HEK293 (cell line): Measurements from ENCODE around the gene CNGB1.
A peak's percentile ranks its signal among the peaks of the same experiment; 100 is the strongest.
"Not testable (repeated sequence)": the region's sequence is repeated elsewhere in the genome, so short reads cannot be mapped to it uniquely, and the experiment has no call there.

Source experiments
- CTCF ChIA-PET: fragments of 350-600 bp; formaldehyde crosslinking; extraction: SDS; loops from one replicate; lab custom pipeline; 2021; ENCODE audit warnings: antibody characterized with exemption; lab: Yijun Ruan, JAX
- POLR2A ChIA-PET: fragments of 300-600 bp; formaldehyde crosslinking; extraction: SDS; loops from one replicate; lab custom pipeline; 2020; ENCODE audit warnings: antibody characterized with exemption, inconsistent platforms; lab: Yijun Ruan, JAX
- H3K27ac ChIP-seq: fragments of 200-500 bp; sonication (Bioruptor generic); 2 replicates; pipeline ENCODE4 v1.5.1; 2014; ENCODE audit warnings: low read depth, low read length, control low read depth, inconsistent platforms; ENCODE audit errors: extremely low read depth
- H3K36me3 ChIP-seq, 2 experiments: fragments of 200-500 bp in 1 of 2; sonication (Bioruptor generic) in 1 of 2; 1 replicate in 1 of 2; 2 replicates in 1 of 2; pipeline ENCODE4 v1.5.1; 2014 to 2017; ENCODE audit warnings: inconsistent platforms in 2 of 2, low read length in 2 of 2; ENCODE audit not compliant: control insufficient read depth in 2 of 2, insufficient read depth in 1 of 2
- H3K4me1 ChIP-seq: fragments of 200-500 bp; sonication (Bioruptor generic); 2 replicates; pipeline ENCODE4 v1.5.1; 2014; ENCODE audit warnings: mild to moderate bottlenecking, low read length, inconsistent platforms; ENCODE audit not compliant: control insufficient read depth, insufficient read depth
- H3K4me3 ChIP-seq: 2 replicates; pipeline ENCODE4 v1.5.1; 2011; ENCODE audit warnings: low read depth, mild to moderate bottlenecking, control low read depth, low read length, moderate library complexity
- H3K9me3 ChIP-seq: fragments of 200-500 bp; sonication (Bioruptor generic); 2 replicates; pipeline ENCODE4 v1.5.1; 2014; ENCODE audit warnings: low read depth, low read length, inconsistent platforms; ENCODE audit not compliant: control insufficient read depth, insufficient read depth
- EGR2 ChIP-seq: fragments of 450-650 bp; formaldehyde crosslinking; IDR thresholded peaks from 2 replicates; pipeline ENCODE4 v1.5.1; 2016; ENCODE audit warnings: low read depth, missing biosample characterization, missing genetic modification characterization
- IKZF3 ChIP-seq: fragments of 450-650 bp; IDR thresholded peaks from 2 replicates; pipeline ENCODE4 v1.5.0; 2018; ENCODE audit warnings: missing biosample characterization, mild to moderate bottlenecking, missing genetic modification characterization, moderate library complexity
- KLF8 ChIP-seq: fragments of 450-650 bp; formaldehyde crosslinking; IDR thresholded peaks from 2 replicates; pipeline ENCODE4 v1.5.1; 2016; ENCODE audit warnings: missing biosample characterization, missing genetic modification characterization
- ZBTB20 ChIP-seq: fragments of 450-650 bp; formaldehyde crosslinking; IDR thresholded peaks from 2 replicates; pipeline ENCODE4 v1.5.1; 2016; ENCODE audit warnings: missing biosample characterization, missing genetic modification characterization
- ZNF138 ChIP-seq: fragments of 450-650 bp; formaldehyde crosslinking; IDR thresholded peaks from 2 replicates; pipeline ENCODE4 v1.5.1; 2016; ENCODE audit warnings: missing biosample characterization, missing genetic modification characterization, borderline replicate concordance
- ZNF202 ChIP-seq: fragments of 450-650 bp; formaldehyde crosslinking; IDR thresholded peaks from 2 replicates; pipeline ENCODE4 v1.5.1; 2016; ENCODE audit warnings: missing biosample characterization, missing genetic modification characterization, borderline replicate concordance
- ZNF223 ChIP-seq: fragments of 450-650 bp; formaldehyde crosslinking; IDR thresholded peaks from 2 replicates; pipeline ENCODE4 v1.5.1; 2016; ENCODE audit warnings: missing biosample characterization, missing genetic modification characterization
- ZNF266 ChIP-seq: fragments of 450-650 bp; formaldehyde crosslinking; IDR thresholded peaks from 2 replicates; pipeline ENCODE4 v1.5.1; 2016; ENCODE audit warnings: missing biosample characterization, missing genetic modification characterization, low read depth
- ZNF292 ChIP-seq: fragments of 450-650 bp; formaldehyde crosslinking; IDR thresholded peaks from 2 replicates; pipeline ENCODE4 v1.5.1; 2016; ENCODE audit warnings: low read depth, missing biosample characterization, missing genetic modification characterization, borderline replicate concordance
- ZNF341 ChIP-seq: fragments of 450-650 bp; formaldehyde crosslinking; IDR thresholded peaks from 2 replicates; pipeline ENCODE4; 2016; ENCODE audit warnings: low read depth, missing biosample characterization, missing genetic modification characterization
- ZNF354C ChIP-seq: fragments of 450-650 bp; formaldehyde crosslinking; IDR thresholded peaks from 2 replicates; pipeline ENCODE4 v1.5.1; 2016; ENCODE audit warnings: missing biosample characterization, missing genetic modification characterization, low read depth, borderline replicate concordance
- ZNF391 ChIP-seq: fragments of 450-650 bp; formaldehyde crosslinking; IDR thresholded peaks from 2 replicates; pipeline ENCODE4 v1.5.1; 2016; ENCODE audit warnings: low read depth, missing biosample characterization, missing genetic modification characterization, borderline replicate concordance
- ZNF394 ChIP-seq: fragments of 450-650 bp; formaldehyde crosslinking; IDR thresholded peaks from 2 replicates; pipeline ENCODE4 v1.5.1; 2016; ENCODE audit warnings: missing biosample characterization, missing genetic modification characterization, mild to moderate bottlenecking, moderate library complexity, borderline replicate concordance
- ZNF404 ChIP-seq: fragments of 450-650 bp; formaldehyde crosslinking; IDR thresholded peaks from 2 replicates; pipeline ENCODE4 v1.5.1; 2017; ENCODE audit warnings: missing biosample characterization, missing genetic modification characterization
- ZNF426 ChIP-seq: fragments of 450-650 bp; formaldehyde crosslinking; IDR thresholded peaks from 2 replicates; pipeline ENCODE4 v1.5.1; 2017; ENCODE audit warnings: missing biosample characterization, missing genetic modification characterization, mild to moderate bottlenecking, inconsistent platforms, moderate library complexity
- ZNF433 ChIP-seq: fragments of 450-650 bp; formaldehyde crosslinking; IDR thresholded peaks from 2 replicates; pipeline ENCODE4 v1.5.1; 2016; ENCODE audit warnings: missing biosample characterization, missing genetic modification characterization, low read depth
- ZNF501 ChIP-seq: fragments of 450-650 bp; formaldehyde crosslinking; IDR thresholded peaks from 2 replicates; pipeline ENCODE4 v1.5.1; 2016; ENCODE audit warnings: missing biosample characterization, missing genetic modification characterization
- ZNF510 ChIP-seq: fragments of 450-650 bp; formaldehyde crosslinking; IDR thresholded peaks from 2 replicates; pipeline ENCODE4 v1.5.1; 2018; ENCODE audit warnings: mild to moderate bottlenecking, missing genetic modification characterization, missing biosample characterization; ENCODE audit not compliant: insufficient replicate concordance
- ZNF555 ChIP-seq: fragments of 450-650 bp; formaldehyde crosslinking; conservative IDR thresholded peaks from 2 replicates; pipeline ENCODE4 v1.5.1; 2017; ENCODE audit warnings: missing biosample characterization, mild to moderate bottlenecking, missing genetic modification characterization, inconsistent platforms
- ZNF558 ChIP-seq: fragments of 450-650 bp; formaldehyde crosslinking; IDR thresholded peaks from 2 replicates; pipeline ENCODE4 v1.5.1; 2016; ENCODE audit warnings: missing biosample characterization, missing genetic modification characterization
- ZNF623 ChIP-seq: fragments of 450-650 bp; formaldehyde crosslinking; IDR thresholded peaks from 2 replicates; pipeline ENCODE4 v1.5.1; 2016; ENCODE audit warnings: missing biosample characterization, missing genetic modification characterization
- ZNF624 ChIP-seq: fragments of 450-650 bp; formaldehyde crosslinking; IDR thresholded peaks from 2 replicates; pipeline ENCODE4 v1.5.1; 2017; ENCODE audit warnings: missing biosample characterization, missing genetic modification characterization
- ZNF791 ChIP-seq: fragments of 450-650 bp; formaldehyde crosslinking; IDR thresholded peaks from 2 replicates; pipeline ENCODE4 v1.5.1; 2016; ENCODE audit warnings: missing biosample characterization, missing genetic modification characterization
- ZSCAN4 ChIP-seq: fragments of 450-650 bp; formaldehyde crosslinking; IDR thresholded peaks from 2 replicates; pipeline ENCODE4 v1.5.1; 2017; ENCODE audit warnings: missing biosample characterization, missing genetic modification characterization
- ZXDB ChIP-seq: fragments of 450-650 bp; formaldehyde crosslinking; IDR thresholded peaks from 2 replicates; pipeline ENCODE4 v1.5.1; 2016; ENCODE audit warnings: missing biosample characterization, missing genetic modification characterization

Gene CNGB1

DNA sequence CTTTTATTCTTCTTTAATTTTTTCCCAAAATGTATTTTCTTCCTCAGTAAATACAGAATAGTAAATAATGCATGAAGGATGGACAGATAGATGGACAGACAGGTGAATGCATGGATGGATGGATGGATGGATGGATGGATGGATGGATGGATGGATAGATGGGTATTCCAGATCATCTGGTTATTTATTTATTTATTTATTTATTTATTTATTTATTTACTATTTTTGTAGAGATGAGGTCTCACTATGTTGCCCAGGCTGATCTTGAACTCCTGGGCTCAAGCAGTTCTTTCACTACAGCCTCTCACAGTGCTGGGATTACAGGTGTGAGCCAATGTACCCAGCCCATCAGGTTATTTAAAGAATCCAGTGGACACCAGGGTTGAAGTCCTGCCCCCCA, 53.0 kb downstream of the CNGB1 start (continued):
- peak; percentile 90 for TF ChIP-seq ZNF394
- TF ChIP-seq ZNF138 (tag by site-specific recombination): 0 out of 2 replicates have a peak, but pooled peaks have one; percentile 20
- peak; percentile 73 for TF ChIP-seq ZNF426 (tag by site-specific recombination)
- TF ChIP-seq ZNF202 (tag by site-specific recombination): peak; percentile 76; the same call in 1 of the 2 replicates
- TF ChIP-seq ZNF555: peak; percentile 72
- TF ChIP-seq ZNF292 (tag by site-specific recombination): 0 out of 2 replicates have a peak, but pooled peaks have one; percentile 24
- peak; percentile 50; the same call in 1 of the 2 replicates for TF ChIP-seq ZXDB (tag by site-specific recombination)
- peak; percentile 71 for TF ChIP-seq ZNF623
- peak; percentile 62; the same call in 1 of the 2 replicates for TF ChIP-seq ZNF404 (tag by site-specific recombination)
- 0 out of 2 replicates have a peak, but pooled peaks have one; percentile 31 for TF ChIP-seq ZNF354C (tag by site-specific recombination)
- TF ChIP-seq ZNF433 (tag by site-specific recombination): 0 out of 2 replicates have a peak, but pooled peaks have one; percentile 35
- peak; percentile 53 for TF ChIP-seq ZNF510 (tag by site-specific recombination)
- 0 out of 2 replicates have a peak, but pooled peaks have one; percentile 44 for TF ChIP-seq ZNF558 (tag by site-specific recombination)
- 0 out of 2 replicates have a peak, but pooled peaks have one; percentile 31 for TF ChIP-seq ZNF791 (tag by site-specific recombination)
- peak; percentile 67; the same call in 1 of the 2 replicates for TF ChIP-seq ZNF266 (tag by site-specific recombination)
- TF ChIP-seq ZNF223: 0 out of 2 replicates have a peak, but pooled peaks have one; percentile 43

- H3K9me3 ChIP-seq, H3K36me3 ChIP-seq, H3K4me3 ChIP-seq, H3K4me1 ChIP-seq, H3K27ac ChIP-seq, POLR2A ChIA-PET, CTCF ChIA-PET: not testable (repeated sequence)
- peak; percentile 54 for TF ChIP-seq ZSCAN4 (tag by site-specific recombination)
These were observed 53.4 kb downstream of the CNGB1 start for GRCh38 chr16:57917489-57917888.

- no peak overlapping the region for H3K4me3 ChIP-seq
- ChIA-PET POLR2A (no interaction called here), CTCF (interaction anchor here (1.5 kb wide), 1 partner anchor 83 kb away, joined by 4 read pairs; no protein-coding TSS in a partner anchor)
- H3K4me1 ChIP-seq: no peaks in the 10 kb centered on the region
- H3K36me3 ChIP-seq: no peaks in the 10 kb centered on the region
- H3K9me3 ChIP-seq: no peaks in the 10 kb centered on the region
- H3K27ac ChIP-seq: no peak overlapping the region
- TF ChIP-seq IKZF3 (tag by site-specific recombination) (no peak), ZNF391 (no peak), ZNF341 (no peak), ZBTB20 (tag by site-specific recombination) (no peak), EGR2 (tag by site-specific recombination) (no peak), ZNF202 (tag by site-specific recombination) (no peak), ZNF266 (tag by site-specific recombination) (no peak), ZNF501 (tag by site-specific recombination) (no peak), KLF8 (no peak), ZNF624 (tag by site-specific recombination) (no peak)
These were observed 54.0 kb downstream of the CNGB1 start for GRCh38 chr16:57916735-57917438.
